Endothelial cell of hepatic sinusoid (primary cell): ENCODE measurements around the gene TENT4A.
"Not testable (repeated sequence)": the region's sequence is repeated elsewhere in the genome, so short reads cannot be mapped to it uniquely, and the experiment has no call there.

Experiments
- in situ Hi-C: cut with HindIII; loops from 2 replicates; pipeline ENCODE4 v1.10.0; 2017; ENCODE audit warnings: low sequenced_read_pairs

The TENT4A gene

GRCh38 chr5:6713274-6714225, at the start of gene TENT4A:
TENT4A (plus strand) TSS chr5:6713432; CDS start chr5:6713984, 552 bp downstream.
- in situ Hi-C loops: no loop called here

GRCh38 chr5:6666762-6667161, 46.5 kb upstream of the TENT4A start:
- in situ Hi-C loops: no loop called here

- in situ Hi-C loops: no loop called here
Observed at GRCh38 chr5:6667648-6668047, 45.6 kb upstream of the TENT4A start.

GRCh38 chr5:6668717-6669116, 44.5 kb upstream of the TENT4A start:
- in situ Hi-C loops: not testable (repeated sequence)

- in situ Hi-C loops: no loop called here
Observed at GRCh38 chr5:6673031-6673430, 40.2 kb upstream of the TENT4A start.

GRCh38 chr5:6673963-6674362, 39.3 kb upstream of the TENT4A start:
- in situ Hi-C loops: no loop called here

GRCh38 chr5:6674421-6674820, 38.8 kb upstream of the TENT4A start:
- in situ Hi-C loops: no loop called here

GRCh38 chr5:6674886-6675285, 38.3 kb upstream of the TENT4A start:
- in situ Hi-C loops: no loop called here

GRCh38 chr5:6675784-6676491, 37.3 kb upstream of the TENT4A start:
- in situ Hi-C loops: no loop called here

GRCh38 chr5:6676702-6677101, 36.5 kb upstream of the TENT4A start:
- in situ Hi-C loops: no loop called here

GRCh38 chr5:6678385-6678784, 34.8 kb upstream of the TENT4A start:
- in situ Hi-C loops: no loop called here

GRCh38 chr5:6680922-6681321, 32.3 kb upstream of the TENT4A start:
- in situ Hi-C loops: loop anchor here (5.0 kb wide), 1 partner anchor 56 kb away; no protein-coding TSS in a partner anchor

- in situ Hi-C loops: loop anchor here (5.0 kb wide), 1 partner anchor 56 kb away; no protein-coding TSS in a partner anchor
Observed at GRCh38 chr5:6681682-6682081, 31.6 kb upstream of the TENT4A start.

- in situ Hi-C loops: loop anchor here (5.0 kb wide), 1 partner anchor 55 kb away; no protein-coding TSS in a partner anchor
Observed at GRCh38 chr5:6682239-6682638, 31.0 kb upstream of the TENT4A start.

- in situ Hi-C loops: loop anchor here (5.0 kb wide), 1 partner anchor 54 kb away; no protein-coding TSS in a partner anchor
Observed at GRCh38 chr5:6683241-6683640, 30.0 kb upstream of the TENT4A start.

- in situ Hi-C loops: loop anchor here (5.0 kb wide), 1 partner anchor 53 kb away; no protein-coding TSS in a partner anchor
Observed at GRCh38 chr5:6684075-6684474, 29.2 kb upstream of the TENT4A start.

- in situ Hi-C loops: no loop called here
Observed at GRCh38 chr5:6686501-6686900, 26.7 kb upstream of the TENT4A start.

- in situ Hi-C loops: no loop called here
Observed at GRCh38 chr5:6686915-6687409, 26.3 kb upstream of the TENT4A start.

GRCh38 chr5:6687505-6687904, 25.7 kb upstream of the TENT4A start:
- in situ Hi-C loops: no loop called here

- in situ Hi-C loops: no loop called here
Observed at GRCh38 chr5:6692906-6693305, 20.3 kb upstream of the TENT4A start.

- in situ Hi-C loops: no loop called here
Observed at GRCh38 chr5:6698696-6699095, 14.5 kb upstream of the TENT4A start.
